Stimulated activated naive B cell treated with anti-CD40 and anti-IgM and Interleukin-4, amounts not matched to agents 10 μg/mL and 1 μg/mL and 100 μg/mL, for 72 hours (primary cell): ENCODE measurements around the gene GET3.
"Not testable (repeated sequence)": the region's sequence is repeated elsewhere in the genome, so short reads cannot be mapped to it uniquely, and the experiment has no call there.

Source experiments
- ATAC-seq, 2 donors: fragments of 150-1000 bp; cut with Tn5 transposase; replicated peaks; 2 replicates each; pipeline ENCODE4 v1.10.0; 2021; ENCODE audit warnings: moderate library complexity in 1 of 2
- DNase-seq: peaks from one replicate; pipeline ENCODE4 v3.0.0; 2021
- H3K27ac Mint-ChIP-seq: one replicate; pipeline ENCODE4 v1.8.0; 2022; ENCODE audit warnings: mild to moderate bottlenecking, mixed read lengths
- H3K27me3 Mint-ChIP-seq, 2 donors: one replicate each; pipeline ENCODE4 v1.8.0; 2022; ENCODE audit warnings: mixed read lengths in 2 of 2
- H3K36me3 Mint-ChIP-seq, 2 donors: one replicate each; pipeline ENCODE4 v1.8.0; 2022; ENCODE audit warnings: mixed read lengths in 2 of 2, mild to moderate bottlenecking in 1 of 2
- H3K4me1 Mint-ChIP-seq, 2 donors: one replicate each; pipeline ENCODE4 v1.8.0; 2022; ENCODE audit warnings: mixed read lengths in 2 of 2, mild to moderate bottlenecking in 1 of 2
- H3K4me3 Mint-ChIP-seq, 2 donors: one replicate each; pipeline ENCODE4 v1.8.0; 2022; ENCODE audit warnings: mild to moderate bottlenecking in 2 of 2, mixed read lengths in 2 of 2, moderate library complexity in 1 of 2
- H3K9me3 Mint-ChIP-seq, 2 donors: one replicate each; pipeline ENCODE4 v1.8.0; 2022; ENCODE audit warnings: mixed read lengths in 2 of 2, mild to moderate bottlenecking in 1 of 2

The GET3 gene

GRCh38 chr19:12723381-12723640 lies 14.0 kb upstream of the GET3 start:
- Mint-ChIP-seq H3K36me3 (peaks cover 26 to 46% of the 10 kb centered on the region in 2 donors), H3K27ac (peak overlapping the region; percentile 89), H3K9me3 (no peaks in the 10 kb centered on the region), H3K4me3 (peak overlapping the region; percentile 90 to 91), H3K27me3 (no peaks in the 10 kb centered on the region), H3K4me1 (peaks cover 24 to 54% of the 10 kb centered on the region in 2 donors)
- no peak for DNase-seq
- ATAC-seq: peak; percentile 10 to 19

GRCh38 chr19:12723641-12724426 lies 13.5 kb upstream of the GET3 start, which contains the start of gene TNPO2:
TSS of gene TNPO2 (minus strand) at chr19:12723932. CDS start at chr19:12720977, 2,955 bp downstream.
- Mint-ChIP-seq H3K27me3 (no peaks in the 10 kb centered on the region), H3K4me3 (peak within 1 kb of the TSS; percentile 90 to 91), H3K4me1 (peaks cover 23 to 54% of the 10 kb centered on the region in 2 donors), H3K27ac (peak within 1 kb of the TSS; percentile 89), H3K36me3 (peaks cover 25 to 45% of the 10 kb centered on the region in 2 donors), H3K9me3 (no peaks in the 10 kb centered on the region)
- peak; percentile 64 to 68 for ATAC-seq
- DNase-seq: peak; percentile 53

- H3K27me3 Mint-ChIP-seq, DNase-seq, H3K4me3 Mint-ChIP-seq, H3K9me3 Mint-ChIP-seq, H3K27ac Mint-ChIP-seq, ATAC-seq: not testable (repeated sequence)
- peaks cover 36 to 52% of the 10 kb centered on the region in 2 donors for H3K36me3 Mint-ChIP-seq
- peaks cover 31 to 60% of the 10 kb centered on the region in 2 donors for H3K4me1 Mint-ChIP-seq
Observed at GRCh38 chr19:12725612-12726011, 11.7 kb upstream of the GET3 start.

- Mint-ChIP-seq H3K4me1 (peaks cover 25 to 60% of the 10 kb centered on the region in 2 donors), H3K27me3 (no peaks in the 10 kb centered on the region), H3K36me3 (peaks cover 32 to 45% of the 10 kb centered on the region in 2 donors), H3K4me3 (no peak overlapping the region), H3K27ac (no peak overlapping the region), H3K9me3 (no peaks in the 10 kb centered on the region)
- no peak for ATAC-seq
- DNase-seq: no peak
Observed at GRCh38 chr19:12726988-12727316, 10.3 kb upstream of the GET3 start.

GRCh38 chr19:12727745-12728433 lies 9.4 kb upstream of the GET3 start:
- no peaks in the 10 kb centered on the region for H3K9me3 Mint-ChIP-seq

GRCh38 chr19:12730064-12730463 lies 7.2 kb upstream of the GET3 start:
- no peaks in the 10 kb centered on the region for H3K27me3 Mint-ChIP-seq
- DNase-seq (no peak), ATAC-seq (peak; percentile 50 to 54)
- H3K9me3 Mint-ChIP-seq: no peaks in the 10 kb centered on the region
- peaks cover 34 to 68% of the 10 kb centered on the region in 2 donors for H3K4me1 Mint-ChIP-seq
- H3K27ac Mint-ChIP-seq: peak overlapping the region; percentile 88
- peak overlapping the region; percentile 64 to 68 for H3K4me3 Mint-ChIP-seq
- peaks cover 43 to 49% of the 10 kb centered on the region in 2 donors for H3K36me3 Mint-ChIP-seq

More at GRCh38 chr19:12727745-12728433, 9.4 kb upstream of the GET3 start:
- Mint-ChIP-seq H3K4me3 (no peak overlapping the region), H3K4me1 (peaks cover 32 to 69% of the 10 kb centered on the region in 2 donors), H3K36me3 (peaks cover 35 to 46% of the 10 kb centered on the region in 2 donors), H3K27ac (peak overlapping the region; percentile 25), H3K27me3 (no peaks in the 10 kb centered on the region)
- ATAC-seq (no peak), DNase-seq (no peak)

GRCh38 chr19:12731337-12731736 lies 6.0 kb upstream of the GET3 start:
- no peak overlapping the region for H3K27ac Mint-ChIP-seq
- no peaks in the 10 kb centered on the region for H3K27me3 Mint-ChIP-seq
- no peaks in the 10 kb centered on the region for H3K9me3 Mint-ChIP-seq
- H3K4me1 Mint-ChIP-seq: peaks cover 34 to 68% of the 10 kb centered on the region in 2 donors
- no peak overlapping the region for H3K4me3 Mint-ChIP-seq
- peaks cover 43 to 48% of the 10 kb centered on the region in 2 donors for H3K36me3 Mint-ChIP-seq
- no peak for ATAC-seq
- DNase-seq: no peak

- H3K27ac Mint-ChIP-seq: peak overlapping the region; percentile 99
- H3K9me3 Mint-ChIP-seq: no peaks in the 10 kb centered on the region
- peaks cover 44 to 74% of the 10 kb centered on the region in 2 donors for H3K4me1 Mint-ChIP-seq
- ATAC-seq (no peak), DNase-seq (peak; percentile 34)
- no peaks in the 10 kb centered on the region for H3K27me3 Mint-ChIP-seq
- H3K4me3 Mint-ChIP-seq: peak overlapping the region; percentile 94 to 95
- peaks cover 37% of the 10 kb centered on the region in 2 donors for H3K36me3 Mint-ChIP-seq
Observed at GRCh38 chr19:12733369-12734214, 3.7 kb upstream of the GET3 start.

GRCh38 chr19:12737835-12738351 lies 596 bp downstream of the GET3 start:
- ATAC-seq (no peak), DNase-seq (no peak)
- peaks cover 35 to 37% of the 10 kb centered on the region in 2 donors for H3K36me3 Mint-ChIP-seq
- H3K4me1 Mint-ChIP-seq: peaks cover 31 to 34% of the 10 kb centered on the region in 2 donors
- no peaks in the 10 kb centered on the region for H3K9me3 Mint-ChIP-seq
- H3K27ac Mint-ChIP-seq: peak overlapping the region; percentile 99
- no peaks in the 10 kb centered on the region for H3K27me3 Mint-ChIP-seq
- H3K4me3 Mint-ChIP-seq: peak overlapping the region; percentile 99 to 100

GRCh38 chr19:12745166-12745897 lies 8.0 kb downstream of the GET3 start:
- DNase-seq (no peak), ATAC-seq (no peak)
- H3K4me1 Mint-ChIP-seq: peaks cover 10 to 12% of the 10 kb centered on the region in 2 donors
- H3K27ac Mint-ChIP-seq: no peak overlapping the region
- peaks cover 59 to 62% of the 10 kb centered on the region in 2 donors for H3K36me3 Mint-ChIP-seq
- H3K4me3 Mint-ChIP-seq: no peak overlapping the region
- peaks cover 0 to 5% of the 10 kb centered on the region in 2 donors for H3K27me3 Mint-ChIP-seq
- peaks cover 6 to 8% of the 10 kb centered on the region in 2 donors for H3K9me3 Mint-ChIP-seq

- Mint-ChIP-seq H3K36me3 (peaks cover 42 to 45% of the 10 kb centered on the region in 2 donors), H3K9me3 (peaks cover 6 to 8% of the 10 kb centered on the region in 2 donors), H3K27ac (no peak overlapping the region), H3K4me3 (no peak overlapping the region), H3K4me1 (peaks cover 5 to 12% of the 10 kb centered on the region in 2 donors), H3K27me3 (peaks cover 23 to 25% of the 10 kb centered on the region in 2 donors)
- DNase-seq (no peak), ATAC-seq (no peak)
Observed at GRCh38 chr19:12748489-12748888, 11.2 kb downstream of the GET3 start.

GRCh38 chr19:12749938-12750521 lies 12.7 kb downstream of the GET3 start:
- H3K9me3 Mint-ChIP-seq: peaks cover 6 to 8% of the 10 kb centered on the region in 2 donors
- peaks cover 5 to 12% of the 10 kb centered on the region in 2 donors for H3K4me1 Mint-ChIP-seq
- no peak for DNase-seq
- H3K4me3 Mint-ChIP-seq: no peak overlapping the region
- H3K27me3 Mint-ChIP-seq: peaks cover 32 to 37% of the 10 kb centered on the region in 2 donors
- no peak for ATAC-seq
- peaks cover 33 to 35% of the 10 kb centered on the region in 2 donors for H3K36me3 Mint-ChIP-seq
- peak overlapping the region; percentile 51 for H3K27ac Mint-ChIP-seq

- ATAC-seq (no peak), DNase-seq (no peak)
- no peak overlapping the region for H3K27ac Mint-ChIP-seq
- H3K27me3 Mint-ChIP-seq: peaks cover 36 to 41% of the 10 kb centered on the region in 2 donors
- peaks cover 6 to 8% of the 10 kb centered on the region in 2 donors for H3K9me3 Mint-ChIP-seq
- no peak overlapping the region for H3K4me3 Mint-ChIP-seq
- peaks cover 26 to 27% of the 10 kb centered on the region in 2 donors for H3K36me3 Mint-ChIP-seq
- peaks cover 5 to 12% of the 10 kb centered on the region in 2 donors for H3K4me1 Mint-ChIP-seq
Observed at GRCh38 chr19:12750851-12751250, 13.6 kb downstream of the GET3 start.
